ENCODE measurements around the gene CTDSP2.
A peak's percentile ranks its signal among the peaks of the same experiment; 100 is the strongest.

GRCh38 chr12:57793920-57794319 lies 52.6 kb downstream of the CTDSP2 start:
- TF ChIP-seq POLR2AphosphoS5 (IDR thresholded peaks at IDR 0.05) = peak in 1 of 2 donors; percentile 29
- TF ChIP-seq CTCF (IDR thresholded peaks at IDR 0.05) = no peak
- TF ChIP-seq POLR2A (IDR thresholded peaks at IDR 0.05) = no peak
- TF ChIP-seq EP300 (IDR thresholded peaks at IDR 0.05) = no peak

Data from upper lobe of left lung (tissue), 4 donors.